ENCODE results near the gene MAP2K3.

Gene MAP2K3

DNA sequence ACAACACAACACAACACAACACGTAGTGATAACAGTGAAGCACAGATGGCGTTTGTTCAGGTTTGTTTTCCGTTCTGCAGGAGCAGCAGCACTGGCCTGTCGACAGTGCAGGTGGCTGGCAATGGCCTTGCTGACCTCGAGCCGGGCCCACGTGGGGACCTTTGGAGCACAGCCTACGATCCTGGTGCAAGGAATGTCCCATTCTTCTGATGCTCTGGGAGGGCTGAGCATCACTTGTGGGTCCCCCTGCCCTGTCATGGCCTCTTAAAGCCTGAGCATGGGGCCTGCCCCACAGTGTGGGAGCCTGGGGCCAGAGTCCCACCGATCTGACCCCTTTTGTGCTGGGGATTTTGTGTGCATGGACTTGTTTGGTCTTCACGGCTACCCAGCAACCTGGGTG, 6.8 kb downstream of the MAP2K3 start:
- Histone ChIP-seq H3K4me3 (ENCODE audit: low read depth in 1 of 2, low read length in 2 of 2) (no peak overlapping the region), H3K9ac (ENCODE audit: low read depth in 1 of 2, low read length in 2 of 2) (no peak overlapping the region), H3K4me1 (ENCODE audit: control insufficient read depth in 1 of 2, insufficient read depth in 2 of 2, low read length in 2 of 2) (peaks cover 44 to 67% of the 10 kb centered on the region in 2 donors), H3K27ac (ENCODE audit: low read depth, low read length) (no peak overlapping the region), H3K9me3 (ENCODE audit: control insufficient read depth in 1 of 2, low read length in 2 of 2) (peaks cover 0 to 2% of the 10 kb centered on the region in 2 donors), H3K36me3 (ENCODE audit: control insufficient read depth in 1 of 2, insufficient read depth in 2 of 2, low read length in 2 of 2) (peaks cover 4 to 12% of the 10 kb centered on the region in 2 donors), H3K27me3 (ENCODE audit: control insufficient read depth in 1 of 2, insufficient read depth in 2 of 2, low read length in 2 of 2) (no peaks in the 10 kb centered on the region)

DNA sequence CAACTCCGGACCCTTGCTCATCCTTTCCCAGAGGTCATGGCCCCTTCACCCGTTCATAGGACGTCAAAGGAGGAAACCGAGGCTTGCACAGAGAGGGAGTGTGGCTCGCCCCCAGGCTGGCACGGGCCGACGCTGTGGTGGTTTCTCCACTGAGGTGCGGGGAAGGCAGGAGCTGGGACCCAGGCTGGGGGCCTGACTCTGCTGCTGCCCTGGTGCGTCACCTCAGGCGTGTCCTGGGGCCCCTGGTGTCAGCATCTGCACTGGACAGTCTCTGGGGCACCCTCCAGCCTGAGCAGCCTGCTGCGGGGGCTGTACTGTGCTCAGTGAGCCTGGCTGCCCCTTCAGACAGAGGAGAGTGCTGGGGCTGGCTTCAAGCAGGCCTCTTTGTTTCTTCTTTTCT, 7.4 kb downstream of the MAP2K3 start:
- peaks cover 42 to 62% of the 10 kb centered on the region in 2 donors for H3K4me1 ChIP-seq (ENCODE audit: control insufficient read depth in 1 of 2, insufficient read depth in 2 of 2, low read length in 2 of 2)
- H3K9me3 ChIP-seq (ENCODE audit: control insufficient read depth in 1 of 2, low read length in 2 of 2), result peaks cover 0 to 2% of the 10 kb centered on the region in 2 donors
- H3K27ac ChIP-seq (ENCODE audit: low read depth, low read length), result no peak overlapping the region
- no peak overlapping the region for H3K4me3 ChIP-seq (ENCODE audit: low read depth in 1 of 2, low read length in 2 of 2)
- H3K27me3 ChIP-seq (ENCODE audit: control insufficient read depth in 1 of 2, insufficient read depth in 2 of 2, low read length in 2 of 2), result no peaks in the 10 kb centered on the region
- H3K9ac ChIP-seq (ENCODE audit: low read depth in 1 of 2, low read length in 2 of 2), result no peak overlapping the region
- H3K36me3 ChIP-seq (ENCODE audit: control insufficient read depth in 1 of 2, insufficient read depth in 2 of 2, low read length in 2 of 2), result peaks cover 4 to 15% of the 10 kb centered on the region in 2 donors

DNA sequence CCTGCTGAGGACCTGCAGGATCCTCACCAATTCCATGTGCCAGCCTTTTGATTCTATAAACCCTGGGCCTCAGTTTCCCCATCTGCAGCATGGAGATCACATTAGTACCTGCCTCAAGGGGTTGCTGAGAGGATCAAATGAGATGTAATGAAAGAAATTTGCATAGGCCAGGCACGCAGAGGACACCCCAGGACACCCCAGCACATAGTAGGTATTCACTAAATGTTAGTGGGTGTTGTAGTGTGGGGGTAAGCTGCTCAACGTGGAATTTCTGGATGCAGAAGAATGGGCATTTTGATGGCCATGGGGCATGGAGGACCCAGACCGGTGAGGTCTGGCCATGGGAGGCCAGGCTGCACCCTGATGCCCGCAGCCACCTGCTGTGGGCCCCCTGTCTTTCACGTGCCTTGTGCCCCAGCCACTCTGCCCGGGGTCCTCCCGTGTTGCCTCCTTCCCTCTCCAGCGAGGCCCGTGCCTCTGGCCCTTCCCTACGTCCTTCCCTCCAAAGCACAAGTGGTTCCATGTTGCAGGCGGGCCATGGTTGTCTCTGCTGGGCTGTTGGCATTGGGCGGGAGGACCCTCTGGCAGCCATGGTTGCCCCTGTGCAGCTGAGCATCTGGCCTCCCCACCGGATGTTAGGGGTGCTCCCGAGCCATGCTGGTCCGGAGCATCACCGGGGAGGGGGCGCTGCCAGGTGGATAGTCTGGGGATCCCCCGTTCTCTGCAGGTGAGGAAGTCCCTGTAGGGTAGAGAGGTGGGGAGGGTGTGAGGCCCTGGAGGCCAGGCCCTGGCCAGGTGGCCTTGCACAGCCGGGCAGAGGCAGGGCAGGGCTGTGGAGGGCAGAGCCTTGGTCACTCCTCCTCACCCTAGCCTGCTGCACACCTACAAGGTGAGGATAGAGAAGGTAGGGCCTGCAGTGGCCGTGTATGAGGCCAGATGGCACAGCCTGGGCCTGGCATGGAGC, 8.6 kb downstream of the MAP2K3 start:
- Histone ChIP-seq H3K9me3 (ENCODE audit: control insufficient read depth in 1 of 2, low read length in 2 of 2) (peaks cover 2 to 3% of the 10 kb centered on the region in 2 donors), H3K27me3 (ENCODE audit: control insufficient read depth in 1 of 2, insufficient read depth in 2 of 2, low read length in 2 of 2) (no peaks in the 10 kb centered on the region), H3K27ac (ENCODE audit: low read depth, low read length) (no peak overlapping the region), H3K9ac (ENCODE audit: low read depth in 1 of 2, low read length in 2 of 2) (no peak overlapping the region), H3K36me3 (ENCODE audit: control insufficient read depth in 1 of 2, insufficient read depth in 2 of 2, low read length in 2 of 2) (peaks cover 4 to 15% of the 10 kb centered on the region in 2 donors), H3K4me1 (ENCODE audit: control insufficient read depth in 1 of 2, insufficient read depth in 2 of 2, low read length in 2 of 2) (peaks cover 31 to 49% of the 10 kb centered on the region in 2 donors), H3K4me3 (ENCODE audit: low read depth in 1 of 2, low read length in 2 of 2) (no peak overlapping the region)

DNA sequence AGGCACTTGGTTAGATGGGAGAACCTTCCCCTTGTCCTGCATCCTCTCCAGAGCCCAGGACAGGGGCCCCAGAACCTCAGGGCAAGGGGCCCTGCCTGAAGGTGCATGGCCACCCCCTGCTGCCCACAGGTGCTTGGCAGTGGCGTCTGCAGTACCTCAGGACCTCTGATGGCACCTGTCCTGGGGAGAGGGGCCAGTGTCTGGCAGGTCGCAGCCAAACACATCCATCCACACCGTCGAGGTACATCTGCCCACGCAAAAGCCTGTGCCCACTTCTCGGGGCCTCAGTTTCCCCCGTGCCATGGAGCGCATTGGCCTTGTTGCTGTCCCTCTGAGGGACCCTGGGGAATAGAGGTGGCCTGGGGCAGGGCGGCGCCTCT, 9.3 kb downstream of the MAP2K3 start:
- H3K4me1 ChIP-seq (ENCODE audit: control insufficient read depth in 1 of 2, insufficient read depth in 2 of 2, low read length in 2 of 2), result peaks cover 24 to 42% of the 10 kb centered on the region in 2 donors
- peaks cover 10 to 21% of the 10 kb centered on the region in 2 donors for H3K36me3 ChIP-seq (ENCODE audit: control insufficient read depth in 1 of 2, insufficient read depth in 2 of 2, low read length in 2 of 2)
- no peak overlapping the region for H3K4me3 ChIP-seq (ENCODE audit: low read depth in 1 of 2, low read length in 2 of 2)
- no peak overlapping the region for H3K9ac ChIP-seq (ENCODE audit: low read depth in 1 of 2, low read length in 2 of 2)
- H3K27ac ChIP-seq (ENCODE audit: low read depth, low read length), result no peak overlapping the region
- peaks cover 2 to 4% of the 10 kb centered on the region in 2 donors for H3K9me3 ChIP-seq (ENCODE audit: control insufficient read depth in 1 of 2, low read length in 2 of 2)
- no peaks in the 10 kb centered on the region for H3K27me3 ChIP-seq (ENCODE audit: control insufficient read depth in 1 of 2, insufficient read depth in 2 of 2, low read length in 2 of 2)

DNA sequence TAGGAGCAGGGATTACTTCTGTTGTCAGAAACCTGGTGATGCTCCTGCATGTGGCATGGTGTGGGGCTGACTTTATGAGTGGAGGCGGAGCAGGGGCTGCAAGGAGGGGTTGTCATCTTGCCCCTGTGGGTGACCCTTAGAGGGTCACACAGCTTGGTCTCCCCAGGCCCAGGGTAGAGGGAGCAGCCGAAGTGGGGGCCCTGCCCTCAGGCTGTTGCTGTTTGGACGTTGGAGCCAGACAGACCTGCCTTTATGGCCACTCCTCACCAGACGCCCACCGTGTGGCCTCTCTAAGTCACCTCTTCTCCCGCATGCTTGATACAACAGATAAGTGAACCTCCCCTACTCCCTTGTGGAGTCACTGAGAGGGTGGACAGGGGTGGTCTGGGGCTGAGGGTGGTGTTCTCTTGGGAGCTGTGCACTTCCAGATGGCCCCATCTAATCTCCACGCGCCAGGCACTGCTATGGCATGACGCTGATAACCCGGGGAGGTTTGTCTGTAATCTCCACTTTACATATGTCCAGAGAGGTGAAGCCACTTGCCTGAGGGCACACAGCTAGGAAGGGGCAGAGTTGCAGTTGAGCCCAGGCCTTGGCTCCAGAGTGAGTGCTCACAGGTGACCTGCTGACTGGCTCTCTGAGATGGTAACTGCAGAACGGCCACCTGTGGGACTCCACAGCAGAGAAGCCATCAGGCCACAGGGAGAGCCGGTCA, 10.0 kb downstream of the MAP2K3 start:
- H3K4me3 ChIP-seq (ENCODE audit: low read depth in 1 of 2, low read length in 2 of 2), result no peak overlapping the region
- peak overlapping the region in 1 of 2 donors; percentile 9 for H3K9ac ChIP-seq (ENCODE audit: low read depth in 1 of 2, low read length in 2 of 2)
- H3K27me3 ChIP-seq (ENCODE audit: control insufficient read depth in 1 of 2, insufficient read depth in 2 of 2, low read length in 2 of 2), result no peaks in the 10 kb centered on the region
- H3K27ac ChIP-seq (ENCODE audit: low read depth, low read length), result no peak overlapping the region
- peaks cover 17 to 36% of the 10 kb centered on the region in 2 donors for H3K4me1 ChIP-seq (ENCODE audit: control insufficient read depth in 1 of 2, insufficient read depth in 2 of 2, low read length in 2 of 2)
- H3K9me3 ChIP-seq (ENCODE audit: control insufficient read depth in 1 of 2, low read length in 2 of 2), result peaks cover 2 to 4% of the 10 kb centered on the region in 2 donors
- peaks cover 13 to 28% of the 10 kb centered on the region in 2 donors for H3K36me3 ChIP-seq (ENCODE audit: control insufficient read depth in 1 of 2, insufficient read depth in 2 of 2, low read length in 2 of 2)

DNA sequence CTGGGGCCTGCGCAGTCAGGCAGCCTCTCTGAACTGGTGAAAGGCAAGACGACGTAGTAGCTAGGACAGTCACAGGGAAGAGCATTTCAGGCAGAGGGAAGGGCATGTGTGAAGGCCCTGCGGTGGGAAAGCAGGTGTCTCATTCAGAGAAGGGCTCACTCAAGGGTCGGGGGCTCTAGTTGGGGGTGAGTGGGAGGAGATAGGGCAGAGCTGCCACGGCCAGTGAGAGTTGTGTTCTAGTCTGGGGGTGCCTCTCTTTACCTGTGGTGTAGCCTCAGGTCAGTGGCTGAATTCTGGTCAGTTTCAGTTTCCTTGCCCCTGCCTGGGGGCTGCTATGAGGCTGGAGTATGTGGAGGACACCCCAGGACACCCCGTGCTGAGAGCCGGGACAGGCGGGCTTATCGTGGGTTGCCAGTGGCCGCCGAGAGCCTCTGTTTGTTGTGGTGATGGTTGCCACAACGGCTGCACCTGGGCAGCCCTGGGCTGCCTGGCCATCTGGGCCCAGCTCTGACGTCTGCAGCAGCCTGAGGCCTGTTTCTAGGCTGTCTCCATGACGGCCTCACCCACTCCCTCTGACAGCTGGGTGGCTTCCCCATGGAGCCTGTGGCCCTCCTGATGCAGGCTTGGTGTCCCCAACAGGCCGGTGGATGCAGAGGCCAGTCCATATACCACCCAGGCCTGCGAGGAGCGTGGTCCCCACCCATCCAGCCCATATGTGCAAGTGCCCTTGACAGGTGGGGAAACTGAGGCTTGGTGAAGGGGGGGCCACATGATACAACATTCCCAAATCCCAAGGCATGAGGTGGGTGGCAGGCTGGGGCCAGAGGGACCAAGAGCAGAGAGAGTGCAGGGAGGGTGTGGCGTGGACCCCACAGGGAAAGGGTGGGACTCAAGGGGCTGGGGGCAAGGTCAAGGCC, 10.8 kb downstream of the MAP2K3 start:
- Histone ChIP-seq H3K9ac (ENCODE audit: low read depth in 1 of 2, low read length in 2 of 2) (peak overlapping the region in 1 of 2 donors; percentile 9), H3K4me1 (ENCODE audit: control insufficient read depth in 1 of 2, insufficient read depth in 2 of 2, low read length in 2 of 2) (peaks cover 9 to 28% of the 10 kb centered on the region in 2 donors), H3K27me3 (ENCODE audit: control insufficient read depth in 1 of 2, insufficient read depth in 2 of 2, low read length in 2 of 2) (no peaks in the 10 kb centered on the region), H3K36me3 (ENCODE audit: control insufficient read depth in 1 of 2, insufficient read depth in 2 of 2, low read length in 2 of 2) (peaks cover 18 to 35% of the 10 kb centered on the region in 2 donors), H3K4me3 (ENCODE audit: low read depth in 1 of 2, low read length in 2 of 2) (no peak overlapping the region), H3K9me3 (ENCODE audit: control insufficient read depth in 1 of 2, low read length in 2 of 2) (peaks cover 4 to 5% of the 10 kb centered on the region in 2 donors), H3K27ac (ENCODE audit: low read depth, low read length) (peak overlapping the region; percentile 24)

DNA sequence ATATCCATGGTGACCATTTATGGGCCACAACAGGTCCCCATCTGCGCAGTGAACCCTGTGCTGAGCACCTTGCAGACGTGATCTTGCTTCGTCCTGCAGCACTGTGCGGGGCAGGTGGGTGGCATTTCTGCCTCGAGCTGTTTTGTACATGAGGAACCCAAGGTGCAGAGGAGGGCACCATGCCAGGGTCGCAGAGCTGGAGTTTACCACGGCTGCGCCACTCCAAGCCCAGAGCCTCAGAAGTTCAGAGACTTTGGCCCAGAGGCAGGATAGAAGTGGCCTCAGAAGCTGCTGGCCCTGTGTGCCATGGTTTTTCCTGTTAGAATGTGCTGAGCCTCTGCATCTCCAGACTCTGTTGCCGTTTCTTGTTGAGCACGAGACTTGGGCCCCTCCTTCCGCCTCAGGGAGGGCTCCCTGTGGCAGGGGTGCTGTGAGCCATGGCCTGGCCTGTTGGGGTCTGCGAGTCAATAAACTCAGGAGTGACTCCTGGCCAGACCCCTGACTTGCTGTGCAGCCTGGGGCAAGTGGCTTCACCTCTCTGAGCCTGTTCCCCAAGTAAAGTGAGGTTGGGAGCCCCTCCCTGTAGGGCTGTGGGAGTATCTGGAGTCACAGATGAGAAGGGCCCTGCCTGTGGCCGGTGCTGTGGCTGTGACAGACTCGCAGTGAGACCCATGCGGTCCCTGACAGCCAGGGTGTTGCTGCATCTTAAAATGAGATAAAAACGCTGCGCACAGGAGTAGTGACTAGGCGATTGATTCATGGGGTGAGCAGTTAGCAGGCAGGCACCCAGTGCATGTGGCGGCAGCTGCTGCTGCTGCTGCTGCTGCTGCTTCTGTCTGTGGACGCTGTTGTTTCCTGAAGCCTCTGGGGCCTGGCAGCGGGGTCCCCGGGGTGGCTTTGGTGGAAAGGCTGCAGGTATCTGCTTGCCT, 11.8 kb downstream of the MAP2K3 start:
- H3K9me3 ChIP-seq (ENCODE audit: control insufficient read depth in 1 of 2, low read length in 2 of 2), result peaks cover 4 to 5% of the 10 kb centered on the region in 2 donors
- peaks cover 26 to 45% of the 10 kb centered on the region in 2 donors for H3K36me3 ChIP-seq (ENCODE audit: control insufficient read depth in 1 of 2, insufficient read depth in 2 of 2, low read length in 2 of 2)
- H3K4me3 ChIP-seq (ENCODE audit: low read depth in 1 of 2, low read length in 2 of 2), result no peak overlapping the region
- H3K27me3 ChIP-seq (ENCODE audit: control insufficient read depth in 1 of 2, insufficient read depth in 2 of 2, low read length in 2 of 2), result no peaks in the 10 kb centered on the region
- peak overlapping the region; percentile 4 to 7 for H3K9ac ChIP-seq (ENCODE audit: low read depth in 1 of 2, low read length in 2 of 2)
- peak overlapping the region; percentile 37 for H3K27ac ChIP-seq (ENCODE audit: low read depth, low read length)
- peaks cover 8 to 25% of the 10 kb centered on the region in 2 donors for H3K4me1 ChIP-seq (ENCODE audit: control insufficient read depth in 1 of 2, insufficient read depth in 2 of 2, low read length in 2 of 2)

DNA sequence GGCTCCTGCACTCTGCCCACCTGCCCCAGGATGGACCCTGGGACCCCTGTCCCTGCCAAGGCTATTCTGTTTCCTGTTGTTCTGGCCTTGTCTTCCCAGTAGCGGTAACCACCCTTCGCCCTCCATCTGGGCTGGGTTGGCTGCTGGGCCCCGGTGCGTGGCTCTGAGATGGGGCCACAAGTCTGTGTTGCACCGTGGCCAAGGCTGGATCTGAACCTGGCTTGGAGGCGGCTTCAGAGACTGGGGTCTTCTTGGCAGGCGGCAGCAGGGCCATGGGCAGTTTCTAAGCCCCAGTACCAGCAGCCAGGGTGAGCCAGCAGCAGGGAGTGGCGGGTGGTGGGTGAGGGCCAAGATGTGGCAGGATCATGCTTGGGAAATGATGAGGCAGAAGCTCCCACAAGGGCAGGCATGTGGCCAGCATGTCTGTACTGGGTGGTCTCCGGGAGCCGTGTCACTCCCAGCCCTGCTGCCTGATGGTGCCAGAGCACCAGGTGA, 12.6 kb downstream of the MAP2K3 start:
- H3K27me3 ChIP-seq (ENCODE audit: control insufficient read depth in 1 of 2, insufficient read depth in 2 of 2, low read length in 2 of 2), result no peaks in the 10 kb centered on the region
- peaks cover 4 to 5% of the 10 kb centered on the region in 2 donors for H3K9me3 ChIP-seq (ENCODE audit: control insufficient read depth in 1 of 2, low read length in 2 of 2)
- peaks cover 8 to 25% of the 10 kb centered on the region in 2 donors for H3K4me1 ChIP-seq (ENCODE audit: control insufficient read depth in 1 of 2, insufficient read depth in 2 of 2, low read length in 2 of 2)
- H3K9ac ChIP-seq (ENCODE audit: low read depth in 1 of 2, low read length in 2 of 2), result no peak overlapping the region
- H3K27ac ChIP-seq (ENCODE audit: low read depth, low read length), result no peak overlapping the region
- H3K36me3 ChIP-seq (ENCODE audit: control insufficient read depth in 1 of 2, insufficient read depth in 2 of 2, low read length in 2 of 2), result peaks cover 26 to 51% of the 10 kb centered on the region in 2 donors
- no peak overlapping the region for H3K4me3 ChIP-seq (ENCODE audit: low read depth in 1 of 2, low read length in 2 of 2)
